ENCODE results near the gene RFX1.

The RFX1 gene

DNA sequence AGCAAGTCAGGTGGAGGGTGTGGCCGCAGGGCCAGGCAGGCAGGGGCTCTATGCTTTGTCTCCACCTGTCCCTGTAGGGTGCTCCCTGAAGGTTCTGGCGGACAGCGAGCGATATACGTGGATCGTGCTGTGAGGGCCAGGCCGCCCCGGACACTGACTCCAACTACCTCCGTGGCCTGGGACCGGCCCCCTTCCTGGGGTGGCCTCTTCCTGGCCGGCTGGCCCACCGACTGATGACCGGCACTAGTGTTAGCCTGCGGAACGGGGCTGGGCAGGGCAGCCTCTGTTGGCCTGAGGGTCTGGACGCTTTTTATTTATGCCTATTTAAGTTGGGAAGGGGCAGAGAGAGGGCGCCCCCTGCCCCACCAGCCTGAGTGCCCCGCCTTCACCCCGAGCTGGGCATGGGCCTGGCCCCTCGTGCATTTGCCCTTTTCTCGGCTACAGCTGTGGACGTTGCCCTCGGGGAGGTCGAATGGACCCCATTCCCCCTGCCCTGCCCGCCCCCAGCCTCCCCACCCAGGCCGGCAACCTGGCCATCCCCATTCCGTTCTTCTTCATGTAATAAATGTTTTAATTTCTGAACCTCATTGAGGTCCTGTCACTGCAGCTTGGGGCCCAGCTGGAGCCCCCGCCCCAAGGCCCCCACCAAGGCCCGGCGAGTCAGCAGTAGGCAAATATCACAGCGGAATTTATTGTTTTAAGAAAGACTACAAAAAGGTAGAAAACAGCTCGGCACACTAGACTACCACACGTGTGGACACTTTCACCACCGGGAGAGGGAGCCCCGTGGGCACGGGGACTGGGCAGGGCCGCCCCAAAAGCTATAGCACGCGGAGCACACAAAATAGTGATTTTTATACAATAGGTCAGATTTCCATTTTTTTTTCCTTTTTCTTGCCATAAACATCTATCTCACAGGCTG, 45.0 kb downstream of the RFX1 start:
- no peak for ATAC-seq

DNA sequence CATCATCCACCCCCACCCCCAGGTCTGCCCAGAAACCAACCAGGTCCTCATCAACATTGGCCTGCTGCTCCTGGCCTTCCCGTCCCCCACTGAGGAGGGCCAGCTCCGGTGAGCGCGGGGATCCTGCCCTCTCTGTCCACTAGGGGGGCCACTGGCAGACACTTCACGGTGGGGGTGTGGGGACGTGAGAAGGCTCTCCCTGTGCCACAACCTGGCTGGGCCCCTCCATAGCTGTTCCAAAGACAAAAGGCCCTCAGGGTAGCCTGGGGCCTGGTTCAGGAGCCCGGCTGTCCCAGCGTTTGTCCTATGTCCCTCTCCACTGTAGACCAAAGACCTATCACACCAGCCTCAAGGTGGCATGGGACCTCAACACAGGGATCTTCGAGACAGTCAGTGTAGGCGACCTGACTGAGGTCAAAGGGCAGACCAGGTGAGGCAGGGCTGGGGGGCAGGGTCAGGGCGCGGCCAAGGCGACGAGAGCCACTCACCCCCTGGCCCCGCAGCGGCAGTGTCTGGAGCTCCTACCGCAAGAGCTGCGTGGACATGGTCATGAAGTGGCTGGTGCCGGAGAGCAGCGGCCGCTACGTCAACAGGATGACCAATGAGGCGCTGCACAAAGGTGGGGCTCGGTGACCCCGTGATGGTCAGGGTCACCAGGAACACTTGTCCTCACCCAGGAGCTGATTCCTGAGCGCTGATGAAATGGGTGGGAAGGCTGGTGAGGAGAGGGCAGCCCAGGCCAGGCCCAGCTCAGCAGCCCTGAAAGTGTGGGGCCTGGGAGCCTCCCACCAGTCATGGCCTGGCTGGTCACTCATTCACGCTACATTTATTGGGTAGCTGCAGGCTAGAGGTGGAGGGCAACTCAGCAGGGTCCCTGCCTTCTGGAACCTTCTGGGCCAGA, 45.9 kb downstream of the RFX1 start:
- ATAC-seq = peak in 1 of 2 donors; percentile 27

DNA sequence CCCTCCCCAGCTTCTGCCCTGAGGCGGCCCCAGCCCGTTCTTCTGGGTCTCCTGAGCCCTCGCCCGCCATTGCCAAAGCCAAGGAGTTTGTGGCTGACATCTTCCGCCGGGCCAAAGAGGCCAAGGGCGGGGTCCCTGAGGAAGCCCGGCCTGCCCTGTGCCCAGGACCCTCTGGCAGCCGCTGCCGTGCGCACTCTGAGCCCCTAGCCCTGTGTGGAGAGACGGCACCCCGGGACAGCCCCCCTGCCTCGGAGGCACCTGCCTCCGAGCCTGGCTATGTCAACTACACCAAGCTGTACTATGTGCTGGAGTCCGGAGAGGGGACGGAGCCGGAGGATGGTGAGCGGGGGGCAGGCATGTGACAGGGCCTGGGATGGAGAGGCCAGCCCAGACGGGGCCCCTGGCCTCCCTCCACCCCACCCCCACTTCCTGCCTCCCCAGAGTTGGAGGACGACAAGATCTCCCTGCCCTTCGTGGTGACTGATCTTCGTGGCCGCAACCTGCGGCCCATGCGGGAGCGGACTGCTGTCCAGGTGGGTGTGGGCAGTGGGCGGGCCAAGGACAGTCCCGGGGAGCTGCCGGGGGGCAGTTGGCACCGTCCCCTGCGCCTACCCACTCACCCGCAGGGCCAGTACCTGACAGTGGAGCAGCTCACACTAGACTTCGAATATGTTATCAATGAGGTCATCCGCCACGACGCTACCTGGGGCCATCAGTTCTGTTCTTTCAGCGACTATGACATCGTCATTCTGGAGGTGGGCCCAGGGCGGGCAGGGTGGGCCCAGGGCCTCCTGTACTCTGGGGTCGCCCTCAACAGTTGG, 46.8 kb downstream of the RFX1 start:
- no peak for ATAC-seq

DNA sequence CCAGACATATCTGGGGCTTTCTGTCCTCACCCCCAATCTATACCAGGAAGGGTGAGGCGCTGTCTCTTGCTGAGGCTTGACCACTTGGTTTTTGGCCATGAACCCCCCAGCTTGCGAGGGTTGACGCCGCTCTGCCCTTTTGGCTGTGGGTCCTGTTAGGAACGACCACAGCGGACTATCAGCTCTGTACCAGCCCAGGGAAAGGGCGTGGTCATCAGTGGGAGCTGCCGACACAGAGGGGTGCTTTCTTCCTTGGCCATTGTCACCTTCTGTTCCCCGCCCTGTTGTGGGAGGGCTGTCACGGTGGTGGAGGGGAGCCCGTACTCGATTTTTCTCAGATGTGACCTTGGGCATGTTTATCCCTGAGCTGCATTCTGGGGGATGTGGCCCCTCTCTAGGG, 48.1 kb downstream of the RFX1 start:
- no peak for ATAC-seq

DNA sequence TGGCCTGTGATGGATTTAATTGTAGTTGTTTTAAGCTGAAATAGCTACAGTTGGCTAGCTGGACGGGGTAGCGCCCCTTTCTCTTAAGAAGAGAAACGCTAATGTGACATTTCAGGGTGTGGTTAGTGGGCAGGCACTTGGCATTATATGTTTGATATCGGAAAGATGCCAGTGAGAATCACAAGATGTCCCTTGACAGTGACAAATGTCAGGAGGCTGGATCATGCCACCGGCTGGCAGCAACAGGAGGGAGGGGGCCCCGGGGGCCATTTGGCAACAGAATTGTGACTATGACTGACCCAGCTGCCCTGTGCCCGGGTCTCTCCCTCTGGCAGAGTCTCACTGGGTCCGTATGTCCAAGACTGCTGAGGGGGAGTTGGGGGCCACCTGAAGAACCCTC, 49.1 kb downstream of the RFX1 start:
- ATAC-seq = no peak

DNA sequence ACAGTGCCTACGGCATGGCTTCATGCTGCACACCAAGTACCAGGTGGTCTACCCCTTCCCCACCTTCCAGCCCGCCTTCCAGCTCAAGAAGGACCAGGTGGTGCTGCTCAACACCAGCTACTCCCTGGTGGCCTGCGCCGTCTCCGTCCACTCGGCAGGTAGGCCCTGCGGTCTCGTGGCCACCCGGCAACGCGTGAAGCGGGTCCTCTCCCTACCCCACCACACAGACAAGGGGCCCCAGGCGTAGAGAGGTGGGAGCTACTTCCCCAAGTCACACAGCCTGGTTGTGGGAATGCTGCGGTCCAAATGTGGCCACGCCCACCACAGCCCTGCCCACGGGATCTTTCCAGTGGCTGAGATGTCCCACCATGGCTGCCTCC, 49.8 kb downstream of the RFX1 start:
- no peak for ATAC-seq

DNA sequence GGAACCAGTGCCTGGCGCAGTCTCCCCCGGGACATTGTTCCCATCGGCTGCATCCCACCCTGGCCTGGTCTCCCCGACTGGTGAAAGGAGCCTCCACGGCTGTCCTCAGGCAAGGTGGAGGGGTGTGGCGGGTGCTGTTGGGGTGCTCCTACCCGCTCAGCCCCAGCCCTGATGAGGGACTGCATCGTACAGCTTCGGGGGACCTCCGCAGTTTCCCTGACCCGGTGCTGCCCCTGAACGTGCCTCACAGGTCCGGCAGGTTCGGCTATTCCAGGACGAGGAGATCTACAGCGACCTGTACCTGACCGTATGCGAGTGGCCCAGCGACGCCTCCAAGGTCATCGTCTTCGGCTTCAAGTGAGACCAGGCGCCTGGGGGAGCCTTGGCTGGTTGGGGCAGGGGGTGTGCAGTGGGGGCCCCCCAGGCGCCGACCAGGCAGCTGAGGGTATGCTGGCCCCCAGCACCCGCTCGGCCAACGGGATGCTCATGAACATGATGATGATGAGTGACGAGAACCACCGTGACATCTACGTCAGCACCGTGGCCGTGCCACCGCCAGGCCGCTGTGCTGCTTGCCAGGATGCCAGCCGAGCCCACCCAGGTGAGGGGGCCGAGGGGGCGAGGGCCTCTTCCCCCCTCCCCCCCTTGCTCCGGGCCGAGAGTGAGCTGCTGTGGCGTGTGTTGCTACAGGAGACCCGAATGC, 50.3 kb downstream of the RFX1 start:
- no peak for ATAC-seq

DNA sequence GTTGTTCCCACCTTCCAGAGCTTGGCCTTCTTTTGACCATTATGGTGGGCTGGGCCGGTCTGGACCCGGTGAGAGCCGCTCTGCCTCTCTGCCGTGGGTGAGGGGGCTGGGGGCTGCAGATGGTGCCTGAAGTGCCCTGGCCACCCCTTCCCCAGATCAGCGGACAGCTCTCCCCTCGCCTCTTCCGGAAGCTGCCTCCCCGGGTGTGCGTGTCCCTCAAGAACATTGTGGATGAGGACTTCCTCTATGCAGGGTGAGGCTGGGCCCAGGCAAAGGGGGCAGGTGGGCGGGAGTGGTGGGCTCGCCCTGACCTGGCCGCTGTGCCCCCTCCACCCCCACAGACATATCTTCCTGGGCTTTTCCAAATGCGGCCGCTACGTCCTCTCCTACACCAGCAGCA, 51.9 kb downstream of the RFX1 start:
- ATAC-seq = no peak

DNA sequence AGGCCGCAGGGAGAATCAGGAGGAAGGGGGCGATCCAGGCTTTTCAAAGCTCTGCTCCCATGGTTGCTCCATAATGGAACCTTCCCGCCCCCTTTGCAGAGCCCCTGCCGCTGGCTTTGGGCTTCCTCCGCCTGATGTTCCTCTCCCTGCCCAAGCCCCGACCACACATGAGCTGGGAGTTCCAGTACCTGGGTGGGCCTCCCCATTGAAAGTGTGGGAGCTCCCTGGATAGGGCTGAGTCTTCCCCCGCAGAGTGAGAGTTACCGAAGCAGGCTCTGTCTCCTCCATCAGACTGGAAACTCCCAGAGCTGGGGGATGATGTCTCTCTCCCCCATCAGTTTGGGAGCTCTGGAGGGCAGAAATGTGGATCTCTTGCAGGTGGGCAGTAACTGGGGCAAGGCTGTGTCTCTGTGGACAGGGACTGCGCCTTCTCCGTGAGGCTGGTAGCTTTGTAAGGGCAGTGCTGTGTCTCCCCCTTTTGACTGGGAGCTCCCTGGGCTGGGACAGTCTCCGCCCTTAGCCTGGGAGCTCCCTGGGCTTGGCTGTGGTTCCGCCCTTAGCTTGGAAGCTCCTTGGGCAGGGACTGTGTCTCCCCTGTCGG, 53.1 kb downstream of the RFX1 start:
- no peak for ATAC-seq

DNA sequence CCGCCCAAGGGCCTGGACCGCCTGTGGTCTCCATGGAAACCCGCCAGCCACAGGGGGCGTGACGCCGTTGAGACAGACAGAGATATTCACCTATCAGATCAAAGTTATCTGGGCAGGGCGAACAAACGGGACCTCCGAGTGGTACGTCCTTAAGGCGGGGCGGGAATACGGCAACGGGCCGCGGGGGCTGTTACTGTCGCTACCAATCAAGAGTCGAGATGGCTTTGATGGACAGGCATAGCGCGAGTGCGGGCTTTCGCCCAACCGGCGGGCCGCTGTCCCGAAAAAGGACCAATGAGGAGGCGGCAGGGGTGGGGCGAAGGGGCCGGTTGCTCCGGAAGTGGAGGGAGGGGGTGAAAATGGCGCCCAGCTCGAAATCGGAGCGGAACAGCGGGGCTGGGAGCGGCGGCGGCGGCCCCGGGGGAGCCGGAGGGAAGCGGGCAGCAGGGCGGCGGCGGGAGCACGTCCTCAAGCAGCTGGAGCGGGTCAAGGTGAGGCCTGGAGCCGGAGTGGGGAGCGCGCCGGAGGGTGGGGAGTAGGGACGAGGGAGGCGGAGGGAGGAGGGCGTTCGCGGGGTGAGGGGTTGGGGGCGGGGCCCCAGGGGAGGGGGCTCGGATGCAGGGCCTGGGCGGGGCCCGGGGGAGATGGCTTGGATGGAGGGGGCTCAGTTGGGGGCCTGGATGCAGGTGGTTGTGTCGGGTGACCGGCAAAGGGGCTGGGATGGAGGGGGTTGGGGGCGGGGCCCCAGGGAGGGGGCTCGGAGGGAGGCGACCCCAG, 53.8 kb downstream of the RFX1 start, which contains the start of gene DCAF15:
Gene DCAF15 (plus strand): TSS at position 356 of the 777 bp plus-strand sequence. CDS start 4 bp downstream, at position 360.
- ATAC-seq = peak; percentile 98 to 99

DNA sequence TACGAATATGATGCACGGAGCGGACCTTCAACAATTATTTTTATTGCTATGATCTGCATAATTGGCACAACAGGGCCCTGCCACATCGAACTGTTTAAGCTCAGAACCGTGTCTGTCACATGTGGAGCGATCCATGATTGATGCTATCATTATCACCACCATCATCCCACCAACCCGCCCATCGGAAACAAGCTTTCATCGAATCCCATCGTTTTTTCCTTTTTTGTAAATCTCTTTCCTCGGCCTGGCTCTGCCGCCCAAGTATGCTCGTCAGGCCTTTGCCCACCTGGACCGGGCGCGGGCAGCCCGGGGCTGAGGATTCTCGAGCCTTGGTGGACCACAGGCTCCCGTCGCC, 54.3 kb downstream of the RFX1 start:
- ATAC-seq = peak; percentile 2

DNA sequence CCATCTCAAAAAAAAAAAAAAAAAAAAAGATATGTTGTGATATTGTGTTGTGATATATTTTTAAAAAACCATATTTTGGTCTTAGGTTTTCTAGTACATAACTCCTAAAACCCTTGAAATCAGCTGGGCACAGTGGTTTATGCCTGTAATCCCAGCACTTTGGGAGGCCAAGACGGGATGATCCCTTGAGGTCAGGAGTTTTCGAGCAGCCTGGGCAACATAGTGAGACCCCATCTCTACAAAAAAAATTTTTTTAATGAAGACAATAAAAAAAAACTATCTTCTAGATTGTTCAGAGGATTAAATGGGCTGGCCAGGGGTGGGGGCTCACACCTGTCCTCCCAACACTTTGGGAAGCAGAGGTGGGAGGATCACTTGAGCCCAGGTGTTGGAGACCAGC, 55.1 kb downstream of the RFX1 start:
- ATAC-seq = no peak

DNA sequence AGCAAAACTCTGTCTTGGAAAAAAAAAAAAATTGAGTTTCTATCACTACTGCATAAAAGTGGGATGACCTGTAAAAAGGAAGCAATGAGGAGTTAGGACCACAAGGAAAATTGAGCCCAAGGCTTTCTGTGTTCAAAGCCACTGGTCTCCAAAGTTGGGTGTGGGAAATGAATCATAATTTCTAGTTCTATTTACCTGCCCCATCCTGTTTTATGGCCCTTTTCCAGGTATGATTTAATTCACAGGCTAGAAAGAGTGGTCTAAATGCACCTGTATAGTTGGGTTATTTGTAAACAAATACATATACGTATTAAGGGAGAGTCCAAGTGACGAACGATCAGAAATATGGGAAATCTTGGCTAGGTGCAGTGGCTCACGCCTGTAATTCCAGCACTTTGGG, 59.7 kb downstream of the RFX1 start:
- ATAC-seq = no peak

DNA sequence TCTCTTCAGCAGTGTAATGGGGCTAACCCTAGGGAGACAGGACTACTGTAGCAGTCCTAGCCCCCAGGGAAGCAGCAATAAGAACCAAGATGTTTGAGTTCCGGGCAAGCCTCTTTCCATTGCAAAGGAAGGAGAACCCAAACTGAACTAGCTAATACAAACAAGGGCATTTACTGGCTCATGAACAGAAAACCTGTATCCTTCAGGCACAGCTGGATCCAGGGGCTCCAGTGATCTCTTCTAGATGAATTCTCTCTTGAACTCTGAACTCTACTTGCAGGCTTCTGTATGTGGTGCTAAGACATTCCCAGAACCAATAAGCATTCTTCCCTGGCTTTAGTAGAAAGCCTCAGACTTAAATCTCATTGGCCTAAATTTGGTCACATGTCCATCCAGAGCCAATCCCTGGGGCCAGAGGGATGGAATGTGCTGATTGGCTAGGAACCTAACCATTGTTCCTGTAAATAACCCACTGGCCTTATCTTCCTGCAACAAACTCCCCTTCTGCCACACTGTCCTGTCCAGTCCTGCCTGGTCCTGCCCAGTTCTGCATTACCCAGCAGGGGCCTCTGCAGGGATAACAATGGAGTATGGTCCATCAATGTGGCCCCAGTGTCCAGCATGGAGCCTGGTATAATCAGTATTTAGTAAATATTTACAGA, 64.0 kb downstream of the RFX1 start:
- ATAC-seq = no peak

DNA sequence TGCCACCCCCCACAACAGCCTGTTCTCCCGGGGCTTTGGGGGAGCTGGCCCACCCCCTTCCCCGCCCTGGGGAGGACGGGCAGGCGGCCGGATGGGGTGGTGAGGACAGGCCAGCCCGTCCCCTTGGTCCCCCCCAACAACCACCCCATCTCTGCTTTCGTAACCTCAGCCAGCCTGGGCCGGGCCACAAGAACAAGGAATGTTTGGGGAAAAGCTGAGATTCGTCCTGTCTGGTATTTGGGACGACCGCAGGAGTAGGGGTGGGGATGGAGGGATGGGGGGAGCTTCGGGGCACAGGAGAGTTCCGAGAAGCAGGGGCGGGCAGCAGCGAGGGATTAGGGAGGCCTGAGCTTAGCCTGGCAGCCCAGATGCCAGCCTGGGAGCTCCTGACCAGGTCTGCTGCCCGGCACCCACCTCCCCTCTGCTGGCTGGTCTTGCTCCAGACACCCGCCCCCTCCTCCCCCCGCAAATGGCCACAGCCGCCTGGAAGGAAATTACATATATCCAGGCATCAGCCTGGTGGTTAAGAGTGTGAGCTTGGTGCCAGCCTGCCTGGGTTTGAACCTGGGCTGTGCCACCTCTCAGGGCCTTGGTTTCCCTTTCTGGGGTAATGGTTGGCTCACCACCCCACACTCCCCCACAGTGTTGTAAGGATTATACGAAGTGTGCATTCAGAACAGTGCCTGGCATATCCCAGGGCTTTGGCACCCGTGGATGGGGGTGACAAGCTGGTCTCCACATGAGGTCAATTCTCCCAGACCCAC, 67.6 kb downstream of the RFX1 start, which contains the start of gene PODNL1:
Gene PODNL1 (minus strand): TSS at position 117 of the 764 bp plus-strand sequence. CDS start 236 bp downstream, outside the sequence.
- no peak for ATAC-seq

DNA sequence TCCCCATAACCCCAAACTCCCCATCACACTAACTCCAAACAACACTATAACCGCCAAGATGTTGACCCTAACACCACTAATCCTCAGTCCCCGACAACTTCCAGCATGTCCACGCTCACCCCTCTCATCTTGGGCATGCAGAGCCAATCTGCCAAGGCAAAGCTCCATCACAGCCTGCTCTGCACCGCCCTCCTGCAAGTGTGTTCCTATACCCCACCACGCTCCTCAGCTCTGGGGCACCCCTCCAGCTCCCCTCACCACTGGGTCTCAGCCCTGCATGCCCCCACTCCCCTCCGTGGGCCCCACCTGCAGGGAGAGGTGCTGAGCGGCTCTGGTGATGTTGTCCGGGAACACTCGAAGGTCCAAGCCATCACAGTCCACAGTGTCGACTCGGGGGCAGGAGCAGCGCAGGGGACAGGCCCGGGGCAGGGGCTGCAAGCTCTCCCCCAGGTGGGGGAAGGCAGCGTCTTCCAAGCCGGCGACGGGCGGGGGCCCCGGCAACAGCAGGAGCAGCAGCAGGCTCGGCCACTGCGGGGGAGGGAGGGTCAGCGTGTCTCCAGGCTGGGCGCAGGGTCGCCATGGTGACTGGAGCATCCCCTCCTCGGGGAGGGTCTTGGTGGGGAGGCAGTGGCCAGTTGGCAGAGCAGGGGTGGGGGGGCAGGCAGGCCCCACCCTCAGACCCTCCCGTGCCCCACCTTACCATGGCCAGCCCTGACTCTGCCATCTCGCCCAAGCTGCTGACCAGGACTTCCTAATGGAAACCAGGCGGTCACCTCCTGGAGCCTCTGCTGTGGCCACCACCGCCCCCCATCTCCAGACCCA, 68.4 kb downstream of the RFX1 start:
- no peak for ATAC-seq

DNA sequence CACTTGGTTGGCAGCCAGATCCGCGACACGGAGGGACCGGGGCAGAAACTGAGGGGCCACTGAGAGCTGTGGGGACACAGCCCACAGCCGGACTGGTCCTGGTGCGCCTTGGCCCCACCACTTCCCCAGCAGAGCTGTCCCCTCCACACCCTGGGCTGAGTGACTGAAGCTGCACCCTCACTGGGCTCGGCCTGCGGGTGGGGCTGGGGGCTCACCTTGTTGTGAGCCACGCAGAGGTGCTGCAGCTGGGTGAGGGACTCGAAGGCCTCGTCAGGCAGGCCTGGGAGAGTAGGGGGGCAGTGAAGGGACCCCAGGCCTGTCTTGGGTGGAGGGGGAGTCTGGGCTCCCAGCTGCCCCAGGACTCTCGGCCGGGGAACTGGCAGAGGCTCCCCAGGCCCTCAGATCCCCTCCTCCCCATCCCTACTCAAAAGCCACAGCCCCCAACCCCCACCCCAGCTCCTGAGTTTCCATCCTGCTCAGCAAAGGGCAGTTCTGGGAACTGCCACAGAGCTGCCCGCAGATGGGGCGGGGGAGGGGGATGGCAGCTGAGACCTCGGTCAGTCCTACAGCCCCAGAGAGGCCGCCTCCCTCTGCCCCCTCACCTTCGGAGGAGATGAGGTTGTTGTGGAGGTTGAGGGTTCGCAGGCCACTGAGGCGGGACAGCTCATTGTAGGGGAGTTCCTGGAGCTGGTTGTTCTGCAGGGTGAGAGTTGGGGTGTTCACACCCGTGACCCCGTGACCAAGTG, 70.2 kb downstream of the RFX1 start:
- no peak for ATAC-seq

DNA sequence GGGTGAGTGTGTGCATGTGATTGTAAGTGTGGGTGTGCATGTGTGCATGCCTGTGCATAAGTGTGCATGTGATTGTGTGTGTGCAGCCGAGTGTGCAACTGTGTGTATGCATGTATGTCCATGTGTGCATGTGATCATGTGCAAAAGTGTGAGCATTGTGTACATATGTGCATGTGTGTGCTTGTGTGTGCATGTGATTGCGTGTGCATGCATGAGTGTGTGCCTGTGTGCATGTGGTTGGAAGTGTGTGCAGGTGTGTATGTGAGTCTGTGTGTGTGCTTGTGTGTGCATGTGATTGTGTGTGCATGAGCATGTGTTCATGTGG, 71.4 kb downstream of the RFX1 start:
- ATAC-seq = no peak
